GM21526 (cell line): ENCODE results near the gene HCAR1.
"Not testable (repeated sequence)": the region's sequence is repeated elsewhere in the genome, so short reads cannot be mapped to it uniquely, and the experiment has no call there.

ENCODE experiments used
- ATAC-seq: cut with Tn5 transposase; IDR thresholded peaks from one replicate; pipeline ENCODE4 v1.9.1; 2021; ENCODE audit warnings: moderate library complexity; ENCODE audit not compliant: unreplicated experiment, low FRiP score

HCAR1 gene

GRCh38 chr12:122722387-122722786 lies 8.3 kb downstream of the HCAR1 start:
- no peak for ATAC-seq

- ATAC-seq: no peak
Observed at GRCh38 chr12:122721057-122721545, 9.5 kb downstream of the HCAR1 start.

GRCh38 chr12:122716658-122717057 lies 14.0 kb downstream of the HCAR1 start, which contains the start of gene HCAR3:
TSS of gene HCAR3 (minus strand) at chr12:122716811. CDS start at chr12:122716737, 74 bp downstream.
- ATAC-seq: not testable (repeated sequence)

GRCh38 chr12:122715211-122715610 lies 15.4 kb downstream of the HCAR1 start:
- not testable (repeated sequence) for ATAC-seq

- ATAC-seq: not testable (repeated sequence)
Observed at GRCh38 chr12:122713491-122714188, 17.0 kb downstream of the HCAR1 start.

GRCh38 chr12:122711266-122711665 lies 19.4 kb downstream of the HCAR1 start:
- not testable (repeated sequence) for ATAC-seq

GRCh38 chr12:122710341-122710740 lies 20.3 kb downstream of the HCAR1 start:
- ATAC-seq: not testable (repeated sequence)

GRCh38 chr12:122709287-122709686 lies 21.4 kb downstream of the HCAR1 start:
- not testable (repeated sequence) for ATAC-seq

GRCh38 chr12:122703841-122704240 lies 26.8 kb downstream of the HCAR1 start:
- ATAC-seq: not testable (repeated sequence)

- ATAC-seq: not testable (repeated sequence)
Observed at GRCh38 chr12:122702890-122703611, 27.6 kb downstream of the HCAR1 start, which contains the start of gene HCAR2. TSS of gene HCAR2 (minus strand) at chr12:122703357. CDS start at chr12:122703283, 74 bp downstream.

GRCh38 chr12:122701481-122701880 lies 29.2 kb downstream of the HCAR1 start:
- ATAC-seq: not testable (repeated sequence)

GRCh38 chr12:122700038-122700710 lies 30.5 kb downstream of the HCAR1 start:
- ATAC-seq: not testable (repeated sequence)

GRCh38 chr12:122696922-122697321 lies 33.7 kb downstream of the HCAR1 start:
- ATAC-seq: not testable (repeated sequence)

- no peak for ATAC-seq
Observed at GRCh38 chr12:122691566-122691965, 39.1 kb downstream of the HCAR1 start.

- ATAC-seq: no peak
Observed at GRCh38 chr12:122688291-122688690, 42.4 kb downstream of the HCAR1 start.

- no peak for ATAC-seq
Observed at GRCh38 chr12:122687086-122687485, 43.6 kb downstream of the HCAR1 start.

- ATAC-seq: no peak
Observed at GRCh38 chr12:122686538-122686937, 44.1 kb downstream of the HCAR1 start.

- no peak for ATAC-seq
Observed at GRCh38 chr12:122684297-122684813, 46.3 kb downstream of the HCAR1 start.

- ATAC-seq: no peak
Observed at GRCh38 chr12:122681814-122682213, 48.8 kb downstream of the HCAR1 start.

GRCh38 chr12:122680989-122681388 lies 49.7 kb downstream of the HCAR1 start:
- ATAC-seq: not testable (repeated sequence)

- ATAC-seq: not testable (repeated sequence)
Observed at GRCh38 chr12:122676781-122677180, 53.9 kb downstream of the HCAR1 start.
